ENCODE results near the gene SLIT1. TPM values are rescaled to one million over a fixed set of nuclear protein-coding genes. Genes with fewer than 3 reads are reported as not detected.
A peak's percentile ranks its signal among the peaks of the same experiment; 100 is the strongest.

Gene SLIT1
- total RNA-seq, 1 donor from 2014 or later, result under 0.01 TPM

- Histone ChIP-seq H3K9me3 (ENCODE audit: control insufficient read depth in 3 of 3, low read length in 3 of 3) (no peaks in the 10 kb centered on the region), H3K4me3 (ENCODE audit: low read length in 3 of 3) (no peak overlapping the region), H3K36me3 (ENCODE audit: control insufficient read depth in 3 of 3, insufficient read depth in 3 of 3, low read length in 3 of 3) (no peaks in the 10 kb centered on the region), H3K9ac (ENCODE audit: low read depth in 1 of 3, low read length in 3 of 3) (no peak overlapping the region), H3K27me3 (ENCODE audit: control insufficient read depth in 3 of 3, insufficient read depth in 3 of 3, low read length in 3 of 3) (peaks cover 0 to 8% (median 0%) of the 10 kb centered on the region in 3 donors), H3K4me1 (ENCODE audit: control insufficient read depth in 3 of 3, insufficient read depth in 3 of 3, low read length in 3 of 3) (no peaks in the 10 kb centered on the region), H3K27ac (ENCODE audit: low read depth, low read length) (no peak overlapping the region)
Observed at GRCh38 chr10:97127509-97127908, 58.2 kb downstream of the SLIT1 start.

GRCh38 chr10:97124211-97124610, 61.5 kb downstream of the SLIT1 start:
- no peak overlapping the region for H3K4me3 ChIP-seq (ENCODE audit: low read length in 3 of 3)
- H3K36me3 ChIP-seq (ENCODE audit: control insufficient read depth in 3 of 3, insufficient read depth in 3 of 3, low read length in 3 of 3), result no peaks in the 10 kb centered on the region
- H3K9me3 ChIP-seq (ENCODE audit: control insufficient read depth in 3 of 3, low read length in 3 of 3), result no peaks in the 10 kb centered on the region
- no peaks in the 10 kb centered on the region for H3K27me3 ChIP-seq (ENCODE audit: control insufficient read depth in 3 of 3, insufficient read depth in 3 of 3, low read length in 3 of 3)
- no peak overlapping the region for H3K9ac ChIP-seq (ENCODE audit: low read depth in 1 of 3, low read length in 3 of 3)
- no peaks in the 10 kb centered on the region for H3K4me1 ChIP-seq (ENCODE audit: control insufficient read depth in 3 of 3, insufficient read depth in 3 of 3, low read length in 3 of 3)
- no peak overlapping the region for H3K27ac ChIP-seq (ENCODE audit: low read depth, low read length)

GRCh38 chr10:97123765-97124164, 62.0 kb downstream of the SLIT1 start:
- Histone ChIP-seq H3K4me1 (ENCODE audit: control insufficient read depth in 3 of 3, insufficient read depth in 3 of 3, low read length in 3 of 3) (no peaks in the 10 kb centered on the region), H3K27ac (ENCODE audit: low read depth, low read length) (no peak overlapping the region), H3K36me3 (ENCODE audit: control insufficient read depth in 3 of 3, insufficient read depth in 3 of 3, low read length in 3 of 3) (no peaks in the 10 kb centered on the region), H3K9me3 (ENCODE audit: control insufficient read depth in 3 of 3, low read length in 3 of 3) (no peaks in the 10 kb centered on the region), H3K4me3 (ENCODE audit: low read length in 3 of 3) (no peak overlapping the region), H3K27me3 (ENCODE audit: control insufficient read depth in 3 of 3, insufficient read depth in 3 of 3, low read length in 3 of 3) (no peaks in the 10 kb centered on the region), H3K9ac (ENCODE audit: low read depth in 1 of 3, low read length in 3 of 3) (no peak overlapping the region)

DNA sequence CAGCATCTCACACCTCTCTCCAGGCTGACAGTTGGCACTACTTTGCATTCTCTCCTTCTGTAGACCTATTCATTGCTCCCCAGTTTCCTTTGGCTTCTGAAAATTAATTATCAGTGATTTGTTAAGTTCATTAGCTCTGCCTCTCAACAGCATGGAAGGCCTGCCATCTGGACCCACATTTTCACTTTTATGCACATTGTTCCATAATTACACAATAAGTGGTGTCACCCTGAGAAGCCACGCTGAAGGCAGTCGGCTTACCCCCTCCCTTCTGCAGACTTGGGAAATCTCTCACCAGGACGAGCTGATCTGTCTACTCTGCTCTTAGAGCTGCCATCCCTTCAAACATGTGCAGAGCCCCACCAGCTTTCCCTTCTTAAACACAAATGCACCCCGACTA, 64.7 kb downstream of the SLIT1 start:
- H3K9ac ChIP-seq (ENCODE audit: low read depth in 1 of 3, low read length in 3 of 3), result no peak overlapping the region
- H3K27me3 ChIP-seq (ENCODE audit: control insufficient read depth in 3 of 3, insufficient read depth in 3 of 3, low read length in 3 of 3), result no peaks in the 10 kb centered on the region
- no peak overlapping the region for H3K4me3 ChIP-seq (ENCODE audit: low read length in 3 of 3)
- H3K27ac ChIP-seq (ENCODE audit: low read depth, low read length), result no peak overlapping the region
- H3K9me3 ChIP-seq (ENCODE audit: control insufficient read depth in 3 of 3, low read length in 3 of 3), result no peaks in the 10 kb centered on the region
- H3K36me3 ChIP-seq (ENCODE audit: control insufficient read depth in 3 of 3, insufficient read depth in 3 of 3, low read length in 3 of 3), result no peaks in the 10 kb centered on the region
- H3K4me1 ChIP-seq (ENCODE audit: control insufficient read depth in 3 of 3, insufficient read depth in 3 of 3, low read length in 3 of 3), result peaks cover 0 to 4% (median 2%) of the 10 kb centered on the region in 3 donors

DNA sequence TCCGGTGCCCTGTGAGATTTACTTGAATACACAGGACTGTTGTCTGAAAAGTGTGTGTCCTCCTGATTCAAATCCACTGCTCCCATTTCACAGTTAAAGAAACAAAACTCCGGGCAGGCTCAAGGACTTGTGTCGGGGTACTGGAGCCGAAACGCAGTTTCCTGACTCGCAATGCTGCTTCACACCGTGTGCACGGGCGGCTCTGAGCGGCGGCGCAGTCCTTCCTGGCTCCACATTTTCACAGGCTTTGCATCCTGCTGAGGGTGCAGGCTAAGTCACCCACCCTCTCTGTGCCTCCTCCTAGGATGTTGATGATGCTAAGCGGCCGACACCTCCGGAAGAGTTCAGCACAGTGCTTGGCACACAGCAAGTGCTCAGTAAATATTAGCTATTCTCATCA, 65.4 kb downstream of the SLIT1 start:
- Histone ChIP-seq H3K9me3 (ENCODE audit: control insufficient read depth in 3 of 3, low read length in 3 of 3) (no peaks in the 10 kb centered on the region), H3K9ac (ENCODE audit: low read depth in 1 of 3, low read length in 3 of 3) (no peak overlapping the region), H3K4me1 (ENCODE audit: control insufficient read depth in 3 of 3, insufficient read depth in 3 of 3, low read length in 3 of 3) (peaks cover 0 to 4% (median 2%) of the 10 kb centered on the region in 3 donors), H3K4me3 (ENCODE audit: low read length in 3 of 3) (no peak overlapping the region), H3K36me3 (ENCODE audit: control insufficient read depth in 3 of 3, insufficient read depth in 3 of 3, low read length in 3 of 3) (no peaks in the 10 kb centered on the region), H3K27me3 (ENCODE audit: control insufficient read depth in 3 of 3, insufficient read depth in 3 of 3, low read length in 3 of 3) (no peaks in the 10 kb centered on the region), H3K27ac (ENCODE audit: low read depth, low read length) (no peak overlapping the region)

GRCh38 chr10:97119058-97119745, 66.6 kb downstream of the SLIT1 start:
- Histone ChIP-seq H3K4me1 (ENCODE audit: control insufficient read depth in 3 of 3, insufficient read depth in 3 of 3, low read length in 3 of 3) (peaks cover 0 to 4% (median 2%) of the 10 kb centered on the region in 3 donors), H3K27ac (ENCODE audit: low read depth, low read length) (no peak overlapping the region), H3K27me3 (ENCODE audit: control insufficient read depth in 3 of 3, insufficient read depth in 3 of 3, low read length in 3 of 3) (no peaks in the 10 kb centered on the region), H3K4me3 (ENCODE audit: low read length in 3 of 3) (no peak overlapping the region), H3K9me3 (ENCODE audit: control insufficient read depth in 3 of 3, low read length in 3 of 3) (no peaks in the 10 kb centered on the region), H3K9ac (ENCODE audit: low read depth in 1 of 3, low read length in 3 of 3) (no peak overlapping the region), H3K36me3 (ENCODE audit: control insufficient read depth in 3 of 3, insufficient read depth in 3 of 3, low read length in 3 of 3) (no peaks in the 10 kb centered on the region)

DNA sequence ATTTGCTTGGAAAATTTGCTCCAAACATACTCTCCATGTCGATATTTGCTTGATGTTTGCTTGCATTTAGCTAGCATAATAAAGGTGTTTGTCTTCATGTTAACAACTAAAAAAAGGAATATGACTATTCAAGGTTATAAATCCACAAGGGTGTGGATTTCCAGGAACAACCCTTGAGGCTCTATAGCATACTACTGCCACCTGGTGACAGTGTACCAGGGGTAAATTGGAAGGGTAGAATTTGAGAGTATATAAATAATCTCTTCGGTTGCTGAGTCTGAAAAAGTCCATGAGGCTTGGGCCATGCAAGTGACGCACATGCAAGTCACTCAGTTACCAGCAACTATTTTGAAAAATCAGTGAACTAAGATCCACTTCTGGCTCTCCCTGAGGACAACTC, 68.4 kb downstream of the SLIT1 start:
- Histone ChIP-seq H3K9ac (ENCODE audit: low read depth in 1 of 3, low read length in 3 of 3) (no peak overlapping the region), H3K4me1 (ENCODE audit: control insufficient read depth in 3 of 3, insufficient read depth in 3 of 3, low read length in 3 of 3) (peaks cover 0 to 4% (median 2%) of the 10 kb centered on the region in 3 donors), H3K27ac (ENCODE audit: low read depth, low read length) (no peak overlapping the region), H3K27me3 (ENCODE audit: control insufficient read depth in 3 of 3, insufficient read depth in 3 of 3, low read length in 3 of 3) (no peaks in the 10 kb centered on the region), H3K9me3 (ENCODE audit: control insufficient read depth in 3 of 3, low read length in 3 of 3) (no peaks in the 10 kb centered on the region), H3K4me3 (ENCODE audit: low read length in 3 of 3) (no peak overlapping the region), H3K36me3 (ENCODE audit: control insufficient read depth in 3 of 3, insufficient read depth in 3 of 3, low read length in 3 of 3) (no peaks in the 10 kb centered on the region)

DNA sequence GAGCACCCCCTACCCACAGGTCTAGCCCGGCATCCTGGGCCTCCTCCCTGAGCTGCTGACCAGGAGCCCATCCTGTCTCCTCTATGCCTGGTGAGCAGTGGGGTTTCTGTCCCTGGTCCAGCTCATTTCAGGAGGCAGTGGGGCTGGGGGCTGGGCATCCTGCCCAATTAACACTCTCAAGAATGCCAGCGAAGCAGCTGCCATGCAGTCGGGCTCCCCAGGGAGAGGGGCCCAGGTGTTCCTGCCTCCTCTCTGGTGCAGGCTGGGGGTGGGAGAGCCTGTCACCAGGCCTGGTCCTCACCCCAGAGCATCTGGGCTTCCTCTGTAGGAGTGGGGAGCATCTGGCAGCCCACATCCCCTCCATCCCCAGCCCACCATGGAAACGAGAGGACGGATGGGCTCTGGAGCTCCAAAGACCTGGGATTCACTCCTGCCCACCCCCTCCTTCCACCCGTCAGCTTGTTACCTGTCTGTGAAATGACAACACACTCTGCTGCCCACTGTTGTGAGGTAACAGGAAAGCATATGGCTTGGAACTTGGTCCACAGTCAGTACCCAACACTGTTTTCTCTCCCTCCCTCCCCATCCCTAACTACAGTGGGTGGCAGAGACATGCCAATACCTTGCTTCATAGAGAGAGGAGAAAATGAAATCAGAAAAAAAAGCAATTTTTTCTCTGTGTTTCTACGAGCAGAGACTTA, 69.1 kb downstream of the SLIT1 start:
- Histone ChIP-seq H3K27me3 (ENCODE audit: control insufficient read depth in 3 of 3, insufficient read depth in 3 of 3, low read length in 3 of 3) (no peaks in the 10 kb centered on the region), H3K4me1 (ENCODE audit: control insufficient read depth in 3 of 3, insufficient read depth in 3 of 3, low read length in 3 of 3) (peaks cover 0 to 4% (median 2%) of the 10 kb centered on the region in 3 donors), H3K4me3 (ENCODE audit: low read length in 3 of 3) (no peak overlapping the region), H3K36me3 (ENCODE audit: control insufficient read depth in 3 of 3, insufficient read depth in 3 of 3, low read length in 3 of 3) (no peaks in the 10 kb centered on the region), H3K27ac (ENCODE audit: low read depth, low read length) (no peak overlapping the region), H3K9me3 (ENCODE audit: control insufficient read depth in 3 of 3, low read length in 3 of 3) (no peaks in the 10 kb centered on the region), H3K9ac (ENCODE audit: low read depth in 1 of 3, low read length in 3 of 3) (peak overlapping the region in 1 of 3 donors; percentile 8)

GRCh38 chr10:97115846-97116245, 69.9 kb downstream of the SLIT1 start:
- H3K4me1 ChIP-seq (ENCODE audit: control insufficient read depth in 3 of 3, insufficient read depth in 3 of 3, low read length in 3 of 3), result peaks cover 0 to 4% (median 2%) of the 10 kb centered on the region in 3 donors
- H3K27ac ChIP-seq (ENCODE audit: low read depth, low read length), result no peak overlapping the region
- no peaks in the 10 kb centered on the region for H3K36me3 ChIP-seq (ENCODE audit: control insufficient read depth in 3 of 3, insufficient read depth in 3 of 3, low read length in 3 of 3)
- H3K9me3 ChIP-seq (ENCODE audit: control insufficient read depth in 3 of 3, low read length in 3 of 3), result no peaks in the 10 kb centered on the region
- H3K27me3 ChIP-seq (ENCODE audit: control insufficient read depth in 3 of 3, insufficient read depth in 3 of 3, low read length in 3 of 3), result no peaks in the 10 kb centered on the region
- no peak overlapping the region for H3K9ac ChIP-seq (ENCODE audit: low read depth in 1 of 3, low read length in 3 of 3)
- no peak overlapping the region for H3K4me3 ChIP-seq (ENCODE audit: low read length in 3 of 3)

DNA sequence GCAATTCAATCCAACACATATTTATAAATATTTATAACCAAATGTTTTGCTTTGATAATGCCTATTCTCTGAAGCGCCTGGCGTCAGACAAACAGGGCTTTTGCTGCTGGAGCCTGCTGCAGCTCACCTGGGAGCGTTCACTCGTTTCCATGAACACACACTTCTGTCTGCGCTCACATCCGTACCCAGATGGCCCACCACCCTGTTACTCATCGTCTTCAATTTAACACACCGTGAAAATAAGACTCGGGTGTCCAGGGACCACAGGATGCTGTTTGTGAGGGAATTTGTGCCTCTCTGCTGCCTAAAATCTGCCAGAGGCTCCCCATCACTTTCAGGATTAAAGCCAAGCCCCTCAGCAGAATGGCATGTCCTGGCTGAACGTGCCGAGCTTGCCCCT, 74.1 kb downstream of the SLIT1 start:
- Histone ChIP-seq H3K36me3 (ENCODE audit: control insufficient read depth in 3 of 3, insufficient read depth in 3 of 3, low read length in 3 of 3) (no peaks in the 10 kb centered on the region), H3K27ac (ENCODE audit: low read depth, low read length) (no peak overlapping the region), H3K4me3 (ENCODE audit: low read length in 3 of 3) (no peak overlapping the region), H3K9ac (ENCODE audit: low read depth in 1 of 3, low read length in 3 of 3) (no peak overlapping the region), H3K9me3 (ENCODE audit: control insufficient read depth in 3 of 3, low read length in 3 of 3) (no peaks in the 10 kb centered on the region), H3K27me3 (ENCODE audit: control insufficient read depth in 3 of 3, insufficient read depth in 3 of 3, low read length in 3 of 3) (no peaks in the 10 kb centered on the region), H3K4me1 (ENCODE audit: control insufficient read depth in 3 of 3, insufficient read depth in 3 of 3, low read length in 3 of 3) (peaks cover 5 to 13% (median 12%) of the 10 kb centered on the region in 3 donors)

Data from skeletal muscle tissue (tissue), 4 donors.